Urinary bladder (tissue), 4 donors: ENCODE measurements around the gene POLRMT. TPM values are rescaled to one million over a fixed set of nuclear protein-coding genes. Genes with fewer than 3 reads are reported as not detected.
A peak's percentile ranks its signal among the peaks of the same experiment; 100 is the strongest.

ENCODE experiments used
- DNase-seq: peaks from one replicate; pipeline ENCODE4 v3.0.0-alpha.2; 2015; ENCODE audit errors: extremely low spot score
- H3K27ac ChIP-seq: one replicate; pipeline ENCODE4 v1.5.1; 2013; ENCODE audit warnings: low read depth, mild to moderate bottlenecking, moderate library complexity
- H3K36me3 ChIP-seq: one replicate; pipeline ENCODE4 v1.6.1; 2013; ENCODE audit warnings: mild to moderate bottlenecking, moderate library complexity; ENCODE audit not compliant: insufficient read depth
- H3K4me1 ChIP-seq: one replicate; pipeline ENCODE4 v1.6.1; 2013; ENCODE audit warnings: mild to moderate bottlenecking, moderate library complexity; ENCODE audit not compliant: insufficient read depth
- H3K4me3 ChIP-seq: one replicate; pipeline ENCODE4 v1.5.1; 2013; ENCODE audit warnings: low read depth, low read length
- WGBS: extraction: QIAGEN DNeasy Blood & Tissue Kit; methylation state at CpG from one replicate; pipeline ENCODE4 v1.1.7; 2013; 5-methylcytosine and 5-hydroxymethylcytosine counted together
- polyA plus RNA-seq: library from polyadenylated mRNA; stranded (reverse); fragments of 200-250 nt; gene quantifications from one replicate; pipeline ENCODE4 v1.2.3, GENCODE V29; 2013
- total RNA-seq: library from RNA; depleted of rRNA; stranded (reverse); fragments of >200 nt; gene quantifications from one replicate; pipeline ENCODE4 v1.2.3, GENCODE V29; 2014
- donor health status: healthy with polysubstance abuse.
- donor health status: healthy.

Gene POLRMT
- total and polyA plus RNA-seq, 2 donors: 10.3 to 44.6 TPM

DNA sequence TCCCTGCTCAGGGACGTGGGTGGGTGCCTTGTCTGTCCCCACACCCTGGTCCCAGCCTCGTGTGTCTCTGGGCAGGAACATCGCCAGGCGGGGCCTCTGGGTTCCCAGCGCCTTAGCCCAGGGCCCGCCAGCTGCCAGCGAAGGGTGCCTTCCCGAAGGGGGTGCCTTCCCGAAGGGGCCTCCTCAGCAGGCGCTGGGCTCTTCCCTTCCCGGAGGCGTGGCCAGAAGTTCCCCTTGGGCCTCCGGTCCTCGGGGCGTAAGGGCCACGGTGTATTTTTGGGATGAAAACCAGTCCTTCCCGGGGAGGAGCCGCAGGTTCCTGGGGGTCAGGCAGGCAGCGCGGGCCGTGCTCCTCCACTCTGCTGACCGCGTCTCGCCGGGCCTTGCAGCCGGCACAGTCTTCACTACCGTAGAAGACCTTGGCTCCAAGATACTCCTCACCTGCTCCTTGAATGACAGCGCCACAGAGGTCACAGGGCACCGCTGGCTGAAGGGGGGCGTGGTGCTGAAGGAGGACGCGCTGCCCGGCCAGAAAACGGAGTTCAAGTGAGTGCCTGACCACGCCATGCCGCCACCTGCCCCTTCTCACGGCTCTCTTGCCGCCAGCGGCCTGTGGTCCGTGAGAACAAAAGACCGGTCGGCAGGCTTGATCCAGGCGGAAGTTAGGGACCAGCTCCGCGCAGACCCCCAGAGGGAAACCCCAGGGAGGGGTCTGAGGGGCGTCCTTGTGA, 54.1 kb downstream of the POLRMT start:
- Histone ChIP-seq H3K36me3 (no peaks in the 10 kb centered on the region), H3K27ac (no peak overlapping the region), H3K4me1 (no peaks in the 10 kb centered on the region), H3K4me3 (no peak overlapping the region)
- no peak for DNase-seq
- 91% methylated on average over 46 of the region's 46 CpGs for WGBS

DNA sequence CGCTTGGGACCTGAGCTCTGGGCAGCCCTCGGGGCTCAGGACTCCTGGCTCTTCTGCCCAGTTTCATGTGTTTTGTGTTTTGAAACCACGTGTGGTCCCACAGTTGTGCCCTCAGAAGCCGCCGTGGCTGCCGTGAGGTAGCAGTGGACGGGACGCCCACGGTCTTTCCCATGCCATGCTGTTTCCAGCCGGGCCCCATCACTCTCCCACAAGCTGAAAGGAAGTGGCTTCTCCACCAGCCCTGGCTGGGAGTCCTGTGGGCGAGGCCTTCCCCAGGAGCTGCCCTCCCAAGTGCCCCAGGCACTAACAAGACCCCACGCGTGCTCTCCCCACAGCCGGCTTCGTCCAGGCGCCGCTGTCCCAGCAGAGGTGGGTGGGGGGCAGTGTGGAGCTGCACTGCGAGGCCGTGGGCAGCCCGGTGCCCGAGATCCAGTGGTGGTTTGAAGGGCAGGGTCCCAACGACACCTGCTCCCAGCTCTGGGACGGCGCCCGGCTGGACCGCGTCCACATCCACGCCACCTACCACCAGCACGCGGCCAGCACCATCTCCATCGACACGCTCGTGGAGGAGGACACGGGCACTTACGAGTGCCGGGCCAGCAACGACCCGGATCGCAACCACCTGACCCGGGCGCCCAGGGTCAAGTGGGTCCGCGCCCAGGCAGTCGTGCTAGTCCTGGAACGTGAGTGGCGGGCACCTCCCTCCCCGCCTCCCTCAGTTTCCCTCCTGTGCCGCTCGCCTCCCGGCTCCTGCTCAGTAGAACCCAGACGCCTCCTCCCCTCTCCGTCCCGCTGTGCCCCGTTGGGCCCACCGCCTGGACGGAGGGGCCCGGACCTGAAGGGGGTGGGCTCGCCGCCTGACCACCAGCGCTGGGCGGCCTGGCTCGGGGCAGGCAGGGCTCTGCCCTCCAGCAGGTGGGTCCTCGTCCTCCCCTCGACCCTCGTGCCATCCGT, 55.6 kb downstream of the POLRMT start:
- 91% methylated on average over 66 of the region's 66 CpGs for WGBS
- Histone ChIP-seq H3K27ac (no peak overlapping the region), H3K4me1 (no peaks in the 10 kb centered on the region), H3K4me3 (no peak overlapping the region), H3K36me3 (no peaks in the 10 kb centered on the region)
- no peak for DNase-seq

DNA sequence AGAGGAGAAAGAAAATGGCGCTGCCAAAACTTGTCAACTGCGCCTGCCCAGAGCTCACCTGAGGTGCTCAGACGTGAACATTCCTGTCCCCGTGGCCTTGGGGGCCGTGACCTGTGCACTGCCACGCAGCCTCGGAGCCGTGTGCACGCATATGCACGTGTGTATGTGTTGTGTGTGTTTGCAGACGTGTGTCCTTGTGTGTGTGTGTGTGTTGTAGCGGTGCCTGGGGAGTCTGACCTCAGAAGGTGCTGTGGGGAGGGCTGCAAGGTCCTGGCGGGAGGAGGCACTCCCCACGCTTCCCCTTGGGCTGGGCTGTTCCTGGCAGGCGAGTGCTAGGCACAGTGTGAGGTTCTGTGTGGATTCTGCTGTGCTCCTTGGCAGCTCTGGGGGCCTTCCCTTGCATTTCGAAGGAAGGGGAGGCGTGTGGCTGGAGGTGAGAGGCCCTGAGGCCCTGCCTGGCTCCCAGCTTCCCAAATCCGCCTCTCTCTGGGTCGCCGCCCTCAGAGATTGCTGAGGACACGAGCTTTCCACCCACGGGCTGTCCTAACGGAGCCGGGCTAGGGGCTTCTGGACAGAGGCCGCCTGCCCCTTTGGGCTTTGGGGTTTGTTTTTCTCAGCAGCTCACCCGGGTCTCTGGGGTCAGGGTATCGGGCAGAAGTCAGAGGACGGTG, 56.4 kb downstream of the POLRMT start:
- no peak overlapping the region for H3K4me3 ChIP-seq
- H3K36me3 ChIP-seq: no peaks in the 10 kb centered on the region
- WGBS: 86% methylated on average over 28 of the region's 28 CpGs
- H3K27ac ChIP-seq: no peak overlapping the region
- DNase-seq: no peak
- no peaks in the 10 kb centered on the region for H3K4me1 ChIP-seq

- no peak overlapping the region for H3K27ac ChIP-seq
- H3K4me1 ChIP-seq: no peaks in the 10 kb centered on the region
- 49% methylated on average over 38 of the region's 38 CpGs for WGBS
- DNase-seq: no peak
- H3K4me3 ChIP-seq: no peak overlapping the region
- H3K36me3 ChIP-seq: no peaks in the 10 kb centered on the region
Observed at GRCh38 chr19:575527-576506, 57.5 kb downstream of the POLRMT start.

DNA sequence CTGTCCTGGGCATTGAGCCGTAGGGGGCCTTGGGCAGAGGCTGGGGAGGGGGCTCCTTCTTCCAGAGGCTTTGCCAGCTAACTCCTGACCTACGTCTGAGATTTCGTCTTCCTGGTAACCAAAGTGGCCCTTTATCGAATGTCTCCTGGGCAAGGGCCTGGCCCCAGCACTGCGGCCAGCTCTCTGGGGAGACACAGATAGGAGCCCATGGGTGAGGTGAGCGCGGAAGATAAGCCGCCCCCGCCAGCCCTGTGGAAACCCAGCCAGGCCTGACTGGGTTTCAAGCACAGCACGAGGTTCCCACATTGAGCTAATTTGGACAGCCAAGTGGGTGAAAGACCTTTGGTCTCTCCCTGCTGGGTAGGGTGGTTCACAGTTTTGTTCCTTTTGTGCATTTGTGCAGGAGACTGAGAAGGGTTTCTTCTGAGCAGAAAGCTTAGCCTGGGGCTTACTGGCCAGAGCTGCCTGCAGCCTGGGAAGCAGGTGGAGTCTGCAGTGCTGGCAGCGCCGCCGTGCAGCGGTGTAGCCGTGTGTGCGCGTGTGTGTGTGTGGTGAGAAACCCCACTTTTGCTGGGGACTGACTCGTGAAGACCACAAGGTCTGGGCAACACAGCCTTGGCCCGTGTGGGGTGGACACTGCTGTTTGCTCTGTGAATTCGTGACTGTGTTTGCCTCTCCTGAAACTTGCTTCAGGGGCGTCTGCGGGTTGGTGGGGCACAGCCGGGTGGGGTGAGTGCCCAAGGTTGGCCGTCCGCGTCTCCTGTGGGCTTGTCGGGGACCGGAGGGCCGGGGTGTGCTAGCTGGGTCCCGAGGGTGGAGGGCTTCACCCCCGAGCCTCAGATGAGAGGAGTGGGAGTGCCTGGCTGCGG, 58.4 kb downstream of the POLRMT start:
- H3K4me1 ChIP-seq: no peaks in the 10 kb centered on the region
- H3K27ac ChIP-seq: no peak overlapping the region
- no peak for DNase-seq
- WGBS: 27% methylated on average over 32 of the region's 32 CpGs
- no peaks in the 10 kb centered on the region for H3K36me3 ChIP-seq
- peak overlapping the region; percentile 4 for H3K4me3 ChIP-seq

- no peak overlapping the region for H3K27ac ChIP-seq
- WGBS: 4% methylated on average over 15 of the region's 15 CpGs
- no peaks in the 10 kb centered on the region for H3K4me1 ChIP-seq
- DNase-seq: no peak
- H3K4me3 ChIP-seq: peak overlapping the region; percentile 82
- H3K36me3 ChIP-seq: no peaks in the 10 kb centered on the region
Observed at GRCh38 chr19:573519-573825, 59.9 kb downstream of the POLRMT start.

DNA sequence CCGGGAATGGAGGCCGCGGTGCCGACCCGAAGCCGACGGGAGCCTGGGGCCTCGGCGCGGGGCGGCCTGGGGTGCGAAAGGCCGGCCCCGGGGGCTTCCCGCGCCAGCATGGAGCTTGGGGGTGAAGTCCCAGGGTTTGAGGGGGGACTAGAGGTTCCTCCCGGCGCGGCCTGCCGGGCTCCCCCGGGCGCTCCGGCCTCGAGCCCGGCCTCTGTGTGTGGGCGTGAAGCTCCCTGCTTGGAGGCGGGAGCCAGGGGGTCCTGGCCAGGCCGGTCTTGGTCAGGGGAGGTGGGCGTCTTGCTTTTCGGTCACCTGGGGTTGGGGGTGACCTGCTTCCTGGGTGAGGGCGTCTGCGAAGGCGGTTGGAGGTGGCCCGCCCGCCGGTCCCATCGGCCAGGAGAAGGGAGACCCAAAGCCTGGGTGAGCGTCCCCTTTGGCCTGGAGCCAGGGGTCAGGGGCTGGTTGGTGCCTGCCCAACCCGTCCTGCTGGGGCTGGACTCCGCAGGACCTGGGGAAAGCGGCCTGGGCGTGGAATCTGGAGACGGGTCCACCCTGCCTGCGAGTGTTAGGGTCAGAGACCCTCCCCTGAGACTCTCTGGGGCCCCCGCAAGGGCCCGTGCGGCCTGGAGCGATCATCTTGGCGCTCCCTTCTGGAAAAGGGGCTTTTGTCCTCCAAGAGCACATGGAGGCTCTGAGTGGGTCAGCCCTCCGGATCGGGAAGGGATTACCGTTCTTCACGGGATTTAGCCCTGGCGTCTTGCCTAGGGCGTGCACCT, 60.4 kb downstream of the POLRMT start:
- Histone ChIP-seq H3K4me1 (no peaks in the 10 kb centered on the region), H3K4me3 (peak overlapping the region; percentile 82), H3K27ac (peak overlapping the region; percentile 73), H3K36me3 (no peaks in the 10 kb centered on the region)
- DNase-seq: no peak
- under 1% methylated on average over 55 of the region's 55 CpGs for WGBS

DNA sequence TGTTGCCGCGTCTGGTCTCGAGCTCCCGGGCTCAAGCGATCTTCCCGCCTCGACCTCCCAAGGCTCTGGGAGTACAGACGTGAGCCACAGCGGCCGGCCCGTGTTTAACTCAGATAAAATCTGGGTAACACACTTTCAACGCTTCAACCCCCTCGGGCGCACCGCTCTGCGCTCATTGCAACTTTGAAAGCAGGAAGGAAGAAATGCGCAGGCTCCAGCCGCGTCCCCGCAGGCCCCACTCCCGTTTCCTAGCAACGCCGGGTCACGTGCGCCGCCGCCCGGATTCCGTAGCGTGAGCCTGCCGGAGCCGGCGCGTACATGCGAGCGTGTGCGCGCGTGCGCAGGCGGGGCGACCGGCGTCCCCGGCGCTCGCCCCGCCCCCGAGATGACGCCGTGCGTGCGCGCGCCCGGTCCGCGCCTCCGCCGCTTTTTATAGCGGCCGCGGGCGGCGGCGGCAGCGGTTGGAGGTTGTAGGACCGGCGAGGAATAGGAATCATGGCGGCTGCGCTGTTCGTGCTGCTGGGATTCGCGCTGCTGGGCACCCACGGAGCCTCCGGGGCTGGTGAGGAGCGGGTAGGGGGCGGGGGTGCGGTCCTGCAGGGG, 61.1 kb downstream of the POLRMT start, which contains the start of gene BSG:
Gene BSG, plus strand, starts transcription at position 457 of the 603 bp plus-strand sequence. Its CDS starts 39 bp downstream, at position 496.
- Histone ChIP-seq H3K36me3 (no peaks in the 10 kb centered on the region), H3K27ac (peak within 1 kb of the TSS; percentile 75), H3K4me3 (peak within 1 kb of the TSS; percentile 82), H3K4me1 (no peaks in the 10 kb centered on the region)
- WGBS: under 1% methylated on average over 79 of the region's 79 CpGs
- DNase-seq: peak; percentile 94

- no peak for DNase-seq
- H3K4me1 ChIP-seq: no peaks in the 10 kb centered on the region
- H3K27ac ChIP-seq: no peak overlapping the region
- H3K36me3 ChIP-seq: no peaks in the 10 kb centered on the region
- peak overlapping the region; percentile 33 for H3K4me3 ChIP-seq
- WGBS: 3% methylated on average over 14 of the region's 14 CpGs
Observed at GRCh38 chr19:571566-571974, 61.8 kb downstream of the POLRMT start.

DNA sequence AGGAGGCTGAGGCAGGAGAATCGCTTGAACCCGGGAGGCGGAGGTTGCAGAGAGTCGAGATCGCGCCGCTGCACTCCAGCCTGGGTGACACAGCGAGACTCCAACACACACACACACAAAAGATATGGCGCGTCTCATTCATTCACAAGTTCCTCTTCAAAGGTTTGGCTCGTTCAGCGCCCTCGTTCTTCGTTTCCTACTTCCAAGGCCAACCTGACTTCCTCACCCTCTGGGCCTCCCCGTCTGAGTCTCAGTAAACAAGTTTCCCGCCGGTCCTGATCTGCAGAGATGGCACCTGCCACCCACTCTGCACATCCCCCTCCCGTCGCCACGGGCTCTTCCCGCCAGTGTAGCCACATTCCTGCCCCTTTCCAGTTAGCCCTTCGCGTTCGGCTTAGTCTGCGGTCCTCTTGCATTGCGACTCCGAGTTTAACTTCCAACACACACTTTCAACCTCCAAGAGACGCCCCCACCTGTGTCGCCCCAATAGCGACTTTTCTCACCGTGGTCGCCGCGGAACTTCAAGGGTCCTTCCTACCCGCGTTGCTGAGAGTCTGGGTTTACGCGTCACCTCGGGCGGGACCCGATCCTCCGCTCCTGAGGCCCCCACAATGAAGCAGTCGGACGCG, 62.3 kb downstream of the POLRMT start:
- no peak overlapping the region for H3K27ac ChIP-seq
- 7% methylated on average over 45 of the region's 45 CpGs for WGBS
- H3K4me1 ChIP-seq: no peaks in the 10 kb centered on the region

GRCh38 chr19:570251-570686, 63.1 kb downstream of the POLRMT start:
- no peak overlapping the region for H3K4me3 ChIP-seq
- DNase-seq: no peak
- no peaks in the 10 kb centered on the region for H3K36me3 ChIP-seq
- H3K27ac ChIP-seq: no peak overlapping the region
- WGBS: 76% methylated on average over 22 of the region's 25 CpGs
- H3K4me1 ChIP-seq: no peaks in the 10 kb centered on the region

More for the DNA sequence above, 62.3 kb downstream of the POLRMT start:
- Histone ChIP-seq H3K4me3 (peak overlapping the region; percentile 33), H3K36me3 (no peaks in the 10 kb centered on the region)
- DNase-seq: no peak
